ENCODE results near the gene FLNC.

- TF ChIP-seq CTCF (IDR thresholded peaks at IDR 0.05; ENCODE audit: poor library complexity, severe bottlenecking) (no peak), EZH2 (IDR thresholded peaks at IDR 0.05; ENCODE audit: borderline replicate concordance, insufficient read depth, low read length, poor library complexity, severe bottlenecking) (no peak), REST (IDR thresholded peaks at IDR 0.05; ENCODE audit: borderline replicate concordance) (no peak), POLR2AphosphoS5 (IDR thresholded peaks at IDR 0.05) (no peak), RAD21 (conservative IDR thresholded peaks at IDR 0.05) (no peak), EP300 (conservative IDR thresholded peaks at IDR 0.05; ENCODE audit: poor library complexity, severe bottlenecking) (no peak)
Observed at GRCh38 chr7:128887169-128888038, 57.2 kb downstream of the FLNC start.
